ENCODE measurements around the gene TPH2.

GRCh38 chr12:72075401-72075800, 136.8 kb downstream of the TPH2 start:
- TF ChIP-seq CTCF (conservative IDR thresholded peaks at IDR 0.05) (no peak), EZH2 (IDR thresholded peaks at IDR 0.05; ENCODE audit: low read depth) (no peak)

All from PC-9 (cell line).